GM12878 (cell line): ENCODE measurements around the gene C9orf78. TPM values are rescaled to one million over a fixed set of nuclear protein-coding genes. Genes with fewer than 3 reads are reported as not detected.

ENCODE experiments used
- ATAC-seq: fragments of 200-7000 bp; cut with Tn5 transposase; 3 replicates; pipeline ENCODE4 v1.9.1; 2020; ENCODE audit warnings: mild to moderate bottlenecking, moderate library complexity
- BruUV-seq: library from RNA; stranded (reverse); fragments of 400-500 nt; replicated peaks from 2 replicates; lab custom pipeline; 2021; lab: Mats Ljungman, UMichigan
- CTCF ChIA-PET: fragments of 300-600 bp; sonication (Branson Sonifier 250); formaldehyde crosslinking; extraction: SDS; loops from one replicate; lab custom pipeline; 2021; ENCODE audit warnings: inconsistent platforms; lab: Yijun Ruan, JAX
- POLR2A ChIA-PET: fragments of 350-600 bp; formaldehyde crosslinking; extraction: SDS; loops from one replicate; lab custom pipeline; 2021; ENCODE audit warnings: inconsistent platforms; lab: Charles Lee
- RAD21 ChIA-PET: fragments of 300-600 bp; sonication (Branson Sonifier 250); formaldehyde crosslinking; loops from one replicate; lab custom pipeline; 2023; ENCODE audit warnings: antibody characterized with exemption; ENCODE audit not compliant: unreplicated experiment; lab: Charles Lee
- SMC1A ChIA-PET: fragments of 300-600 bp; sonication (Branson Sonifier 250); formaldehyde crosslinking; loops from one replicate; lab custom pipeline; 2023; ENCODE audit not compliant: unreplicated experiment, uncharacterized antibody; lab: Charles Lee
- DNase-seq: peaks from one replicate; pipeline ENCODE4 v3.0.0-alpha.2; 2011; ENCODE audit warnings: low read depth, low spot score
- FAIRE-seq: peaks from 3 replicates; lab custom pipeline; 2011; peaks lifted over from hg19 to GRCh38; lab: Jason Lieb, UNC
- H2AFZ ChIP-seq: 2 replicates; pipeline ENCODE4 v1.6.0; 2011; ENCODE audit warnings: low read depth, low read length, control low read depth; ENCODE audit not compliant: control insufficient read depth
- H3K27ac ChIP-seq: 2 replicates; pipeline ENCODE4 v1.5.1; 2011; ENCODE audit warnings: control low read depth; ENCODE audit not compliant: control insufficient read depth, insufficient read depth
- H3K27me3 ChIP-seq, 2 experiments: replicated peaks in 1 of 2; 2 replicates each; pipeline versions ENCODE4 v1.6.0 to v1.6.1; 2011; ENCODE audit warnings: low read length in 1 of 2; ENCODE audit not compliant: control insufficient read depth in 2 of 2, insufficient read depth in 2 of 2
- H3K36me3 ChIP-seq, 2 experiments: 2 replicates each; pipeline ENCODE4 v1.5.1; 2011; ENCODE audit warnings: low read length in 1 of 2; ENCODE audit not compliant: control insufficient read depth in 2 of 2, insufficient read depth in 2 of 2
- H3K4me1 ChIP-seq: 2 replicates; pipeline ENCODE4 v1.6.1; 2011; ENCODE audit warnings: mild to moderate bottlenecking, low read length, moderate library complexity, mixed read lengths; ENCODE audit not compliant: control insufficient read depth, insufficient read depth
- H3K4me2 ChIP-seq: 2 replicates; pipeline ENCODE4 v1.6.0; 2011; ENCODE audit warnings: control low read depth; ENCODE audit not compliant: control insufficient read depth, insufficient read depth
- H3K4me3 ChIP-seq: fragments of 200-600 bp; sonication (generic); 2 replicates; pipeline ENCODE4 v1.5.1; 2016
- H3K79me2 ChIP-seq: 2 replicates; pipeline ENCODE4 v1.6.0; 2011; ENCODE audit warnings: low read length; ENCODE audit not compliant: control insufficient read depth, insufficient read depth
- H3K9ac ChIP-seq: 2 replicates; pipeline ENCODE4 v1.8.0; 2011; ENCODE audit warnings: low read length, control low read depth, mixed read lengths; ENCODE audit not compliant: control insufficient read depth, insufficient read depth
- H3K9me3 ChIP-seq: replicated peaks from 3 replicates; pipeline ENCODE4 v1.5.1; 2011; ENCODE audit warnings: mild to moderate bottlenecking, low read length; ENCODE audit not compliant: control insufficient read depth, insufficient read depth
- H4K20me1 ChIP-seq: 2 replicates; pipeline ENCODE4 v1.6.0; 2011; ENCODE audit not compliant: control insufficient read depth, insufficient read depth
- BACH1 ChIP-seq: fragments of 450-650 bp; IDR thresholded peaks from 2 replicates; pipeline ENCODE4 v1.6.1; 2017; ENCODE audit warnings: mild to moderate bottlenecking, borderline replicate concordance
- EGR1 ChIP-seq, 2 experiments: IDR thresholded peaks; 1 replicate in 1 of 2; 2 replicates in 1 of 2; pipeline ENCODE4 v1.6.1; 2011 to 2012; ENCODE audit warnings: low read depth in 2 of 2, low read length in 2 of 2, borderline replicate concordance in 1 of 2, mild to moderate bottlenecking in 1 of 2, moderate library complexity in 1 of 2
- FOXM1 ChIP-seq: IDR thresholded peaks from 2 replicates; pipeline ENCODE4 v1.6.1; 2012; ENCODE audit warnings: low read depth, mild to moderate bottlenecking, inconsistent platforms, low read length, moderate library complexity
- HDAC2 ChIP-seq: fragments of 200-600 bp; sonication (generic); IDR thresholded peaks from 2 replicates; pipeline ENCODE4 v1.6.1; 2017
- HDGF ChIP-seq: fragments of 450-650 bp; IDR thresholded peaks from 2 replicates; pipeline ENCODE4 v1.6.1; 2016; ENCODE audit warnings: antibody characterized with exemption
- JUNB ChIP-seq: IDR thresholded peaks from 2 replicates; pipeline ENCODE4 v1.6.1; 2016; ENCODE audit warnings: antibody characterized with exemption, mild to moderate bottlenecking
- JUND ChIP-seq: IDR thresholded peaks from 2 replicates; pipeline ENCODE4 v1.6.1; 2012; ENCODE audit warnings: low read depth, mild to moderate bottlenecking, low read length, improper control_type of control experiment, moderate library complexity
- KLF5 ChIP-seq: fragments of 450-650 bp; IDR thresholded peaks from 2 replicates; pipeline ENCODE4 v1.6.1; 2014; ENCODE audit warnings: mild to moderate bottlenecking; ENCODE audit not compliant: partially characterized antibody
- MTA2 ChIP-seq: fragments of 450-650 bp; IDR thresholded peaks from 2 replicates; pipeline ENCODE4 v1.6.1; 2016; ENCODE audit warnings: low read depth, mild to moderate bottlenecking, moderate library complexity
- MXI1 ChIP-seq: fragments of 150-350 bp; IDR thresholded peaks from 2 replicates; pipeline ENCODE4 v1.6.1; 2011; ENCODE audit warnings: low read depth, mild to moderate bottlenecking, inconsistent platforms, low read length, improper control_type of control experiment
- NR2C1 ChIP-seq: fragments of 450-650 bp; IDR thresholded peaks from 2 replicates; pipeline ENCODE4 v1.6.1; 2017; ENCODE audit warnings: antibody characterized with exemption, mild to moderate bottlenecking, moderate library complexity
- NR2C2 ChIP-seq: IDR thresholded peaks from 2 replicates; pipeline ENCODE4 v1.6.1; 2011; ENCODE audit warnings: borderline replicate concordance, low read depth; ENCODE audit not compliant: control insufficient read depth, insufficient read length
- SMARCA5 ChIP-seq: fragments of 450-650 bp; IDR thresholded peaks from 2 replicates; pipeline ENCODE4 v1.6.1; 2017; ENCODE audit warnings: mild to moderate bottlenecking
- STAT3 ChIP-seq: IDR thresholded peaks from 2 replicates; pipeline ENCODE4 v1.6.1; 2011; ENCODE audit warnings: low read depth, low read length, improper control_type of control experiment
- TBL1XR1 ChIP-seq: IDR thresholded peaks from 2 replicates; pipeline ENCODE4 v1.6.1; 2012; ENCODE audit warnings: low read depth, low read length, improper control_type of control experiment
- ZNF24 ChIP-seq: fragments of 450-650 bp; IDR thresholded peaks from 2 replicates; pipeline ENCODE4 v1.6.1; 2017; ENCODE audit warnings: antibody characterized with exemption, mild to moderate bottlenecking
- ZSCAN29 ChIP-seq: fragments of 450-650 bp; IDR thresholded peaks from 2 replicates; pipeline ENCODE4 v1.6.1; 2017; ENCODE audit warnings: mild to moderate bottlenecking, moderate library complexity
- WGBS: methylation state at CpG from one replicate; pipeline ENCODE4 v1.1.6; 2016; ENCODE audit warnings: low lambda C conversion rate; ENCODE audit not compliant: insufficient replicate concordance, insufficient coverage; ENCODE audit errors: missing lambda C conversion rate; 5-methylcytosine and 5-hydroxymethylcytosine counted together
- in situ Hi-C: fragments of 300-500 bp; cut with MboI; formaldehyde crosslinking; loops from 9 replicates; pipeline ENCODE4 v1.14.3; 2018; ENCODE audit warnings: mixed read lengths
- intact Hi-C: fragments of 100-400 bp; cut with micrococcal nuclease; formaldehyde crosslinking; loops from one replicate; pipeline ENCODE4 v1.14.2; 2022; ENCODE audit not compliant: unreplicated experiment
- polyA plus RNA-seq, 11 experiments: library from polyadenylated mRNA; depleted of rRNA in 4 of 11; unstranded in 6 of 11; stranded (reverse) in 5 of 11; fragments of >200 nt; fragmentation: Nextera tagmentation in 4 of 11; fragmentation: Illumina TruSeq in 1 of 11; extraction: Ambion mirVana in 4 of 11; extraction: Trizol in 1 of 11; gene quantifications; 1 replicate in 1 of 11; 2 replicates in 10 of 11; pipeline versions ENCODE4 v1.2.1 to v1.2.3, GENCODE V29; 2011 to 2016; ENCODE audit warnings: inconsistent platforms in 2 of 11, missing spikeins in 2 of 11, low read depth in 1 of 11
- total RNA-seq, 4 experiments: library from RNA; depleted of rRNA in 3 of 4; stranded (reverse); fragments of >200 nt in 3 of 4; fragmentation: Illumina TruSeq in 1 of 4; extraction: Trizol in 1 of 4; gene quantifications; 2 replicates each; pipeline versions ENCODE4 v1.2.1 to v1.2.3, GENCODE V29; 2013 to 2021
- TF ChIP-seq, protein P1 (sequence below), 3 experiments: IDR thresholded peaks in 2 of 3; conservative IDR thresholded peaks in 1 of 3; 2 replicates each; pipeline ENCODE4 v1.5.1; 2011; ENCODE audit warnings: low read depth in 3 of 3, low read length in 3 of 3, mild to moderate bottlenecking in 3 of 3, control low read depth in 2 of 3, moderate library complexity in 2 of 3, inconsistent platforms in 1 of 3, mixed read lengths in 1 of 3; ENCODE audit not compliant: control insufficient read depth in 2 of 3, insufficient read depth in 1 of 3; ENCODE audit errors: extremely low read depth in 1 of 3

The C9orf78 gene
- total and polyA plus RNA-seq, 10 of the 15 experiments (the other 5 are each of a cell fraction or from before 2014, with no cell fraction given), result 23.0 to 60.9 (median 47.5) TPM

- CTCF ChIA-PET, result no interaction called here
- Histone ChIP-seq H3K9ac (no peak overlapping the region), H3K4me1 (no peaks in the 10 kb centered on the region), H3K4me2 (no peak overlapping the region), H4K20me1 (no peaks in the 10 kb centered on the region), H3K9me3 (no peaks in the 10 kb centered on the region), H3K4me3 (no peak overlapping the region), H3K27me3 (no peaks in the 10 kb centered on the region), H2AFZ (no peak overlapping the region), H3K27ac (no peak overlapping the region), H3K36me3 (no peaks in the 10 kb centered on the region; a peak in 3 of 4 replicates), H3K79me2 (no peaks in the 10 kb centered on the region)
- no TSS peak for BruUV-seq
- RAD21 ChIA-PET, result no interaction called here
- no peak for FAIRE-seq
- TF ChIP-seq MTA2, result no peak
- no peak for TF ChIP-seq ZNF24
- TF ChIP-seq KLF5, result no peak
- TF ChIP-seq MXI1, result no peak
- no peak for TF ChIP-seq ZSCAN29
- no peak for TF ChIP-seq EGR1 (IDR thresholded peaks at IDR 0.05; ENCODE audit: borderline replicate concordance in 1 of 2, low read depth in 2 of 2, low read length in 2 of 2)
- no peak for TF ChIP-seq SMARCA5
- no peak for TF ChIP-seq NR2C2
- TF ChIP-seq HDGF, result no peak
- TF ChIP-seq NR2C1, result no peak
- TF ChIP-seq JUND, result no peak
- no peak for TF ChIP-seq FOXM1
- no peak for TF ChIP-seq HDAC2
- TF ChIP-seq STAT3, result no peak
- no peak for TF ChIP-seq JUNB
- TF ChIP-seq TBL1XR1, result no peak
- TF ChIP-seq, protein P1, sequence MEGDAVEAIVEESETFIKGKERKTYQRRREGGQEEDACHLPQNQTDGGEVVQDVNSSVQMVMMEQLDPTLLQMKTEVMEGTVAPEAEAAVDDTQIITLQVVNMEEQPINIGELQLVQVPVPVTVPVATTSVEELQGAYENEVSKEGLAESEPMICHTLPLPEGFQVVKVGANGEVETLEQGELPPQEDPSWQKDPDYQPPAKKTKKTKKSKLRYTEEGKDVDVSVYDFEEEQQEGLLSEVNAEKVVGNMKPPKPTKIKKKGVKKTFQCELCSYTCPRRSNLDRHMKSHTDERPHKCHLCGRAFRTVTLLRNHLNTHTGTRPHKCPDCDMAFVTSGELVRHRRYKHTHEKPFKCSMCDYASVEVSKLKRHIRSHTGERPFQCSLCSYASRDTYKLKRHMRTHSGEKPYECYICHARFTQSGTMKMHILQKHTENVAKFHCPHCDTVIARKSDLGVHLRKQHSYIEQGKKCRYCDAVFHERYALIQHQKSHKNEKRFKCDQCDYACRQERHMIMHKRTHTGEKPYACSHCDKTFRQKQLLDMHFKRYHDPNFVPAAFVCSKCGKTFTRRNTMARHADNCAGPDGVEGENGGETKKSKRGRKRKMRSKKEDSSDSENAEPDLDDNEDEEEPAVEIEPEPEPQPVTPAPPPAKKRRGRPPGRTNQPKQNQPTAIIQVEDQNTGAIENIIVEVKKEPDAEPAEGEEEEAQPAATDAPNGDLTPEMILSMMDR (IDR thresholded peaks at IDR 0.05 in 2 of 3, conservative IDR thresholded peaks at IDR 0.05 in 1 of 3; ENCODE audit: control insufficient read depth in 2 of 3, extremely low read depth in 1 of 3, insufficient read depth in 1 of 3, low read depth in 3 of 3, low read length in 3 of 3), result no peak
- no peak for TF ChIP-seq BACH1
- SMC1A ChIA-PET, result no interaction called here
- no peak for DNase-seq
- no peak for ATAC-seq
- POLR2A ChIA-PET, result interaction anchor here (0.6 kb wide), 1 partner anchor 1851 kb away, joined by 4 read pairs; no protein-coding TSS in a partner anchor
- in situ Hi-C loops, result no loop called here
- 64% methylated on average over 5 of the region's 5 CpGs for WGBS
- intact Hi-C loops, result no loop called here
Measured at GRCh38 chr9:129851821-129852220, 16.7 kb upstream of the C9orf78 start.
